Subcutaneous adipose tissue (tissue), 4 donors: ENCODE data around the gene GLIS1. TPM values are rescaled to one million over a fixed set of nuclear protein-coding genes. Genes with fewer than 3 reads are reported as not detected.

Experiments
- CTCF ChIP-seq: fragments of 450-650 bp; IDR thresholded peaks from one replicate; pipeline ENCODE4 v1.5.1; 2016; ENCODE audit warnings: low read depth, mild to moderate bottlenecking, control low read depth, antibody characterized with exemption, moderate library complexity
- total RNA-seq, 4 donors: library from RNA; depleted of rRNA; stranded (reverse); fragments of >200 nt; gene quantifications; one replicate each; pipeline ENCODE4 v1.1.0, GENCODE V29; 2016

The GLIS1 gene
- total RNA-seq, 4 donors from 2014 or later = 0.17 to 3.6 TPM; not detected in 2

- no peak for TF ChIP-seq CTCF
Observed at GRCh38 chr1:53653200-53653575, 85.8 kb downstream of the GLIS1 start.

GRCh38 chr1:53652441-53653199 is 86.3 kb downstream of the GLIS1 start:
- TF ChIP-seq CTCF = no peak

GRCh38 chr1:53651356-53651755 is 87.6 kb downstream of the GLIS1 start:
- TF ChIP-seq CTCF = no peak

GRCh38 chr1:53648516-53648915 is 90.4 kb downstream of the GLIS1 start:
- TF ChIP-seq CTCF = no peak

- no peak for TF ChIP-seq CTCF
Observed at GRCh38 chr1:53646732-53647131, 92.2 kb downstream of the GLIS1 start.

GRCh38 chr1:53645690-53646078 is 93.3 kb downstream of the GLIS1 start:
- no peak for TF ChIP-seq CTCF

GRCh38 chr1:53644909-53645689 is 93.9 kb downstream of the GLIS1 start:
- TF ChIP-seq CTCF = no peak
